ENCODE measurements around the gene CTSW.

CTSW gene

GRCh38 chr11:65853246-65853979, 26.2 kb upstream of the CTSW start:
- TF ChIP-seq GATA3 (IDR thresholded peaks at IDR 0.05; ENCODE audit: low read depth, low read length) (no peak), GATA2 (IDR thresholded peaks at IDR 0.05; ENCODE audit: low read depth, low read length) (no peak)

GRCh38 chr11:65854161-65854592, 25.5 kb upstream of the CTSW start:
- TF ChIP-seq GATA2 (IDR thresholded peaks at IDR 0.05; ENCODE audit: low read depth, low read length) = no peak
- TF ChIP-seq GATA3 (IDR thresholded peaks at IDR 0.05; ENCODE audit: low read depth, low read length) = no peak

GRCh38 chr11:65854852-65855837, 24.5 kb upstream of the CTSW start:
- no peak for TF ChIP-seq GATA2 (IDR thresholded peaks at IDR 0.05; ENCODE audit: low read depth, low read length)

- TF ChIP-seq GATA2 (IDR thresholded peaks at IDR 0.05; ENCODE audit: low read depth, low read length) = no peak
- no peak for TF ChIP-seq GATA3 (IDR thresholded peaks at IDR 0.05; ENCODE audit: low read depth, low read length)
Observed at GRCh38 chr11:65855927-65856363, 23.7 kb upstream of the CTSW start.

GRCh38 chr11:65856689-65857499, 22.7 kb upstream of the CTSW start:
- TF ChIP-seq GATA2 (IDR thresholded peaks at IDR 0.05; ENCODE audit: low read depth, low read length) (no peak), GATA3 (IDR thresholded peaks at IDR 0.05; ENCODE audit: low read depth, low read length) (no peak)

GRCh38 chr11:65857500-65857852, 22.2 kb upstream of the CTSW start:
- TF ChIP-seq GATA3 (IDR thresholded peaks at IDR 0.05; ENCODE audit: low read depth, low read length) = no peak
- no peak for TF ChIP-seq GATA2 (IDR thresholded peaks at IDR 0.05; ENCODE audit: low read depth, low read length)

GRCh38 chr11:65857853-65858680, 21.6 kb upstream of the CTSW start, which contains the start of gene CFL1:
TSS of gene CFL1 (minus strand) at chr11:65858180. CDS start at chr11:65858099, 81 bp downstream.
- TF ChIP-seq GATA2 (IDR thresholded peaks at IDR 0.05; ENCODE audit: low read depth, low read length) (no peak), GATA3 (IDR thresholded peaks at IDR 0.05; ENCODE audit: low read depth, low read length) (no peak)

- TF ChIP-seq GATA2 (IDR thresholded peaks at IDR 0.05; ENCODE audit: low read depth, low read length) = no peak
- no peak for TF ChIP-seq GATA3 (IDR thresholded peaks at IDR 0.05; ENCODE audit: low read depth, low read length)
Observed at GRCh38 chr11:65858681-65859087, 21.0 kb upstream of the CTSW start.

- TF ChIP-seq GATA2 (IDR thresholded peaks at IDR 0.05; ENCODE audit: low read depth, low read length) (no peak), GATA3 (IDR thresholded peaks at IDR 0.05; ENCODE audit: low read depth, low read length) (no peak)
Observed at GRCh38 chr11:65859095-65859811, 20.4 kb upstream of the CTSW start.

GRCh38 chr11:65859812-65860277, 19.8 kb upstream of the CTSW start:
- TF ChIP-seq GATA3 (IDR thresholded peaks at IDR 0.05; ENCODE audit: low read depth, low read length) (no peak), GATA2 (IDR thresholded peaks at IDR 0.05; ENCODE audit: low read depth, low read length) (no peak)

GRCh38 chr11:65860278-65861164, 19.1 kb upstream of the CTSW start, which contains the start of gene MUS81:
TSS of gene MUS81 (plus strand) at chr11:65860433. CDS start at chr11:65860754, 321 bp downstream.
- TF ChIP-seq GATA3 (IDR thresholded peaks at IDR 0.05; ENCODE audit: low read depth, low read length) (no peak), GATA2 (IDR thresholded peaks at IDR 0.05; ENCODE audit: low read depth, low read length) (no peak; the same call in 1 of the 2 replicates)

Measured in SH-SY5Y (cell line).